ENCODE results near the gene SPIRE2.

GRCh38 chr16:89895482-89896250, 67.4 kb downstream of the SPIRE2 start:
- TF ChIP-seq CTCF (IDR thresholded peaks at IDR 0.05) (no peak), POLR2A (IDR thresholded peaks at IDR 0.05) (no peak)
